ENCODE data around the gene AFM.

The AFM gene

DNA sequence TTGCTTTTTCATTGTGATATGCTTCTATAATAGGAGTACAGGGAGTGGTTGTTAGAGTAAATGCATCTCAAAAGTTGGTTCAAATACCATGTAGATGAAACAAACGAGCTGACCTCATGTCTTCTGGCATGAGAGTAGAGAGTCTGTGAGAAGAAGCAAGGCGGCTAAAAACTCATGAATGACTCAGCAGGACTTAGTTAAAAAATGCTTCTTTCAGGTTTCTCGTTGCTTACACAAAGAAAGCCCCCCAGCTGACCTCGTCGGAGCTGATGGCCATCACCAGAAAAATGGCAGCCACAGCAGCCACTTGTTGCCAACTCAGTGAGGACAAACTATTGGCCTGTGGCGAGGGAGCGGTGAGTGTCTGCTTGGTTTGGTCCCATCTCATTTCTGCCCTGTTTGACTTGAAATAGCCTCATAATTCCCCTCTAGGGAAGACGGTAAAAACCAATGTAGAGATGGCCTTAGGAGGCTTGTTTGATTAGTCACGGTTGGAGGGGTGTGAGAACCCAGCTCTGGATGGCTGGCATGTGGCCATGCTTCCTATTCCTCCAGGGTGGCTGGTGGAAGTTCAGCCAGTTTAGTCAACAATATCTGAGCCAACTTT is 31.0 kb upstream of the AFM start:
- DNase-seq = peak; percentile 48

DNA sequence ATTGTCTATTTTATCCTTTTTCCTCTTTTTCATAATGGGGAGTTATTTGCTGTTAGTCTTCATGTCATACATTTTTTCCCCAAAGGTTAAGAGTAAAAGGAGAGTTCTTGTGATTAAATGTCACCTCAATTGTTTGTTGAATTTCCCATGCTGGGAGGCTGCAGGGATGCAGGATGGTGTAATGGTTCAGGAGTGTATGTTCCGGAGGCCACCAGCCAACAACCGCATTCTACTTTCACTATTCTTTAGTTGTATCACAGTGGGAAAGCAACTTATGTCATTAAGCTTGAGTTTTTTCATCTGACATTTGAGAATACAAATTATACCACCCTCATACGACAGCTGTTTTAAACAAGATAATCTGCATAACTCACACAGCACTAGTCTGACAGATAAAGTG is 30.1 kb upstream of the AFM start:
- peak; percentile 25 for DNase-seq

DNA sequence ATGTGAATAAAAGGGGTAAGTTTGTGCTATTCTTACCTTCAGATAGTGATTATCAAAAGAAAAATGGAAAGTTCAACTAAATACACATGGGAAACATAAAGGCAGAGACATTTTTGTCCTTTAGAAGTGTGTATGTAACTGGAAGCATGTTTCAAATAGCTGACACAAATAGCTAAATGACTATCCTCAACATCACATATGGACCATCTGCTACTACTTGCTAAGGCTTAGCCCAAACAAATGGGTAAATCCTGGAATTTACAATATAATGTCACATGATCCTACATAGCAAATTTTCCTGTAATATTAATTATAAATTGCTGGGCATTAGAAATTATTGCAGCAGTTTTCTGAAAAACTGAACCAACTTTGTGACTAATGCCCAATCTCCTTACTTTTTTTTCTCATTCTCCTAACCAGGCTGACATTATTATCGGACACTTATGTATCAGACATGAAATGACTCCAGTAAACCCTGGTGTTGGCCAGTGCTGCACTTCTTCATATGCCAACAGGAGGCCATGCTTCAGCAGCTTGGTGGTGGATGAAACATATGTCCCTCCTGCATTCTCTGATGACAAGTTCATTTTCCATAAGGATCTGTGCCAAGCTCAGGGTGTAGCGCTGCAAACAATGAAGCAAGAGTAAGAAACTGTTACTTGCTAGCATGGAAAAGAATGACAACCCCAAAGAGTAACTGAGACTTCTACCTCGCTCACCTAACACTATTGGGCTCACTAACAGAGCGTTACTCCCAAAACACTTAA is 29.4 kb upstream of the AFM start:
- no peak for DNase-seq

DNA sequence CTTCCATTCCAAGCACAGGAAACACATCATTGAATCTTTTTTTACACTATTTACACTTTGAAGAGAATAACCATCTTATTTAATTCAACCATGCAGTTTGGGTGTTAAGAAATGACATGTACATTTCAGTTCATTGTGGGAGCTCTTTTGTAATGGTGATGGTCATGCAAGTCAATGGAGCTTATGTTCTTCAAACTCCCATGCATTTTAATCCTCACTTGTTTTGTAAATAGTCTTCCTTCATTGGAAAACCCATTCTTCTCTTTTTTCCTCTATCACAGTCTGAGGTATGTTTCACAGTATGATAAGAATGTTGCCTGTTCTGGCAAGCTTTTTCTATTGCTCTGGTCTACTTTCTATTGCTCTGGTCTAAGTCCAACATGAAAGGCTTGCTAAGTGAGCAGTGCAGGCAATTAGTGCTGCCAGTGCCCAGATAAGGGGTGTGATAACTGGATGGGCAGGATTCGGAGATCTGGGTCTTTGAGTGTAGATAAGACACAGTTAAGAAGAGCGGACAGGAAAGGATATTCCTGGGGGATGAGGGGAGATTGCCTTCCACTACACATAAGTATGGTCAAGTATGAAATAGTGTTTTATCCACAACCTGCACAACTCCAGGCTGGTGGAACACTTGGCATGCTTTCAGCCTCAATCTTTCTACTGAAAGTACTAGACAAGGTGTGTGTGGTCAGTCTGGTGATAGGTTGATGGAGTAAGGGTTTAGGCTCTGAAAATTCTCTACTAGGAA is 28.4 kb upstream of the AFM start:
- DNase-seq = no peak

DNA sequence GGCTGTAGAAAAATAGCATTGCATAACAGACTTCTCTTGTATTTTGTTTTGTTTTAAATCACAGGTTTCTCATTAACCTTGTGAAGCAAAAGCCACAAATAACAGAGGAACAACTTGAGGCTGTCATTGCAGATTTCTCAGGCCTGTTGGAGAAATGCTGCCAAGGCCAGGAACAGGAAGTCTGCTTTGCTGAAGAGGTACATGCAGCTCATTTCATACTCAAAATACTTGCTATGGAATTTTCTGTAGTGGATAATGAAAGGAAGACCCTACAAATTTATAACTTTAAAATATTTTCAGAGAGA is 27.9 kb upstream of the AFM start:
- no peak for DNase-seq

DNA sequence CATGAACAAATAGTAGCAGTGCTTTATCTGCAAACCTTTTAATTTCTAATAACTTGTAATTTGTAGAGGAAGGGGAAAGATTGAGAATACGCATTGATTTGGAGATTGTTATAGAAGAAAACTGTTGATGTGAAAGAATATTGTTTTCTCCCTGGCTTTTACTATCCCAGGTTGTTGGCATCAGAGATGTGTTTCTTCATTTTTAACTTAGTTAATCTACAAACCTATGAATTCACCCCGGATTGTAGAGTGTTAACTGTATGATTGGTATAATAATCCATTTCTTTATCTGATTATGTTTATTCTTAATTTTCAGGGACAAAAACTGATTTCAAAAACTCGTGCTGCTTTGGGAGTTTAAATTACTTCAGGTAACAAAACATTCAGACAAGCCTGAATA is 26.6 kb upstream of the AFM start:
- no peak for DNase-seq

DNA sequence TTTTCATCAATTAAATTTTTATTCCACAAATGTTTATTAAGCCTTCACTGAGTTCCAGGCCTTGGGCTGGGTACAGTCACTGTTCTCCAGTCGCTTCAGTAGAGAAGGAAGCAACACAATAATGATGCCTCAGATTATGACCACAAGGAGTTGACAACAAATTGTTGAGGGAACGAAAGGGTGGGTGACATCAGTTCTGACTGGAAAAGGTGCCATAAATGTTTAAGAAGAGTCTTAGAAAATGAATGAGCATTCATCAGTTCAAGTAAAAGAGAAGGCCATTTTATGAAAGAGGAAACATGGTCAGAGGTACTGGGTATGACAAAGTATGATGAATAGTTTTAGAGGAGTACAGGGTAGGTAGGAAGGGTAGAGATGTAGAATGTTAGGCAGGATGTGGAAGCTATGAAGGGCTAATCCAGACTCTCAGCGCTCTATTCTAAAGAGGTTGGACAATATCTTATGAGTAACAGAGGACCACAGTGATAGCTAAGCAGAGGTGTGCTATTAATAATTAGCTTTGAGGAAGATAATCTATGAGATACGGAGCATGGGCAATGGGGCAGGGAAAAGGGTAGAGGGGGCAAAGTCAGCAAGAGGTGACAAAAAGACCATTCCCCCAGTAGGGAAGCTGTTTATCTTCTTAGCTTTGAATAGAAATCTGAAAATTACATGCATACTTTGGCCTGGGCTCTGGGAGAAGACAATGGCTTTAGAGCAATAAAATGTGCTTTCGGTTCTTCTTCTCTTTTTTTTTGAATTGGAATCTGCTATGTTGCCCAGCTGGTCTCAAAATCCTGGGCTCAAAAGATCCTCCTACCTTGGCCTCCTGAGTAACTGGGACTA is 25.1 kb upstream of the AFM start:
- DNase-seq = no peak

DNA sequence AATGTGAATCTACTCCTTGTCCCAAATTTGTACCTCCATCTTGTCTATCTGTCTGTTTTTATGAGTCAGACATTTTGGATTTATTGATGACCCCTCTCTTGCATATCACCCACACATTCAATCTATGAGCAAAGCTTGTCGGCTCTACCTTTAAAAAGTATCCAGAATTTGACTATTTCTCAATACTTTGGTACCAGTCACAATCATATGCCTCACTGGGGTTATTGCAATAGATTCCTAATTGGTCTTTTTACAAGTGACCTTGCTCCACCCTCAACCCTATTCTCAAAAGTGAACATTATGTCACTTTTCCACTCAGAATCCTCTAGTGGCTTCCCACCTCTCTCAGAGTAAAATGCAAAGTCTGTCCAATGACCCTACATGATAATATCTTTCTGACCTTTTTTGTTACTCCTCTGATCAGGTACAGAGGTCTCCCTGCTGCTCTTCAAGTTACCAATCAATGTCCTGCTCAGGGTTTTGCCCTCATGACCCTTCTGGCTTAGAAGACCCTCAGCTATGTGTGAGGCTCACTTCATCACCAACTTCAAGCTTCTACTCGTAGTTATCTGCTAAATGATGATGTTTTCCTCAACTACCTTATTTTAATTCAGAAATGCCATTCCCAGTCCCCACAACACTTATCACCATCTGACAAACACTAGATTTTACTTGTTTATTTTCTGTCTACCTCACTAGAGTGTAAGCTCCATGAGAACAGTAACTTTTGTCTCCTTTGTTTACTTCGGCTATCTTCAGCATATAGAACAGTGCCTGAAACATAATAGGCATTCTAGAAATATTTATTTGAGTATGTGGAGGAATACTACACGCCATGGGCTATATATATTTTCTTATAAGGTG is 23.1 kb upstream of the AFM start:
- no peak for DNase-seq

DNA sequence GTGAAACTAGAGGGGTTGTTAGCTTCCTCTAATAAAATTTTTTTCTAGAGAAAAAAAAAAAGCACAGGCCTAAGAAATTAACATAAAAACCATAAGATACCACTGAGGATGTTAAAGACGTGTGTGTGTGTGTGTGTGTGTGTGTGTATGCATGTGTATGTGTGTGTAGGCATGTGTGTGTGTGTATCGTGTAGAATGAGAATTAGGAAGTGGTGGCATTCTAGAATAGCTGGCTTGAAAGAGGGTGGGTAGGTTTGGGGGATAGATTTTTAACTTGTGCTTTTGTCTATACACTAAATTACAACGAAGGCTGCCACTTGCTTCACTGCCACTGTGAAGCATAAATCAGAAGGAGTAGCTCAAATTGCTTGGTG is 22.5 kb upstream of the AFM start:
- DNase-seq = no peak

DNA sequence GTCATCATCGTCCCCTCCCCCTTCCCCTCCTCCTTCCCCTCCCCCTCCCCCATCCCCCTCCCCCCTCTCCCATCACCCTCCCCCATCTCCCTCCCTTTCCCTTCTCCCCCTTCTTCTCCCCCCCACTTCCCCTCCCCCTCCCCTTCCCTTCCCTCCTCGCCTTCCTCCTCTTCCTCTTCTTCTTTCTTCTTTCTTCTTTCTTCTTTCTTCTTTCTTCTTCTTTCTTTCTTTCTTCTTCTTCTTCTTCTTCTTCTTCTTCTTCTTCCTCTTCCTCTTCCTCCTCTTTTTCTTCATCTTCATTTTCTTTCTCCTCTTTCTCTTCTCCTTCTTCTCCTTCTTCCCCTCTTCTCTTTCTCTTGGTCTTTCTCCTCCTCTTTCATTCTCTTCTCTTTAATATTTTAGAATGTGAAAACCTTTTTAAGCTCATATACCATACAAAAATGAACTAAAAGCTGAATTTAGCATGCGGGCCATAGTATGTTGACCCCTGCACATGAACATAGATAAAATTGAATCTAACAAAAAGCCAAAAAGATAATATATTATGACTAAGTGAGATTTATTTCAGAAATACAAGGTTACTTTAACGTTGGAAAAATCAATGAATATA is 20.5 kb upstream of the AFM start:
- DNase-seq = no peak

DNA sequence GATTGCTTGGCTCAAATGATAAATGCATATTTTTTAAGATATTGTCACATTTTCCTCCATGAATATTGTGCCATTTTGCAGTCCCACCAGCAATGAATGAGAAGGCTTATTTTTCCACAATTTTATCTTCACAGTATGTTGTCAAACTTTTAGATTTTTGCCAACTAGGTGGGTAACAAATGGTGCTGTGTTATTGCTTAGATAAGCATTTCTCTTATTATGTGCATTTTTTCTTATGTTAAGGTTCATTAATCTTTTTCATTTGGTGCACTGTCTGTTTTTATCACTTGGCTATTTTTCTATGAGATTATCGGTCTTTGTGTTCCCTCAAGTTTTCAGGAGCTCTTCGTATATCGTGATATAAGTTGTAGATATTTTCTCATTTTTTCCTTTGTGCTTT is 13.4 kb upstream of the AFM start:
- no peak for DNase-seq

DNA sequence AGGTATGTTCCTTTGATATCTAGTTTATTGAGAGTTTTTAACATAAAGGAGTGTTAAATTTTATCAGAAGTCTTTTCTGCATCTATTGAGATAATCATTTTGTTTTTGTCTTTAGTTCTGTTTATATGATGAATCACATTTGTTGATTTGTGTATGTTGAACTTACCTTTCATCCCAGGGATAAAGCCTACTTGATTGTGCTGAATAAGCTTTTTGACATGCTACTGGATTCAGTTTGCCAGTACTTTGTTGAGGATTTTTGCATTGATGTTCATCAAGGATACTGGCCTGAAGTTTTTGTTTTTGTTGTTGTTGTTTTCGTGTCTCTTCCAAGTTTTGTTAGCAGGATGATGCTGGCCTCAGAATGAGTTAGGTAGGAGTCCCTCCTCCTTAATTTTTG is 10.8 kb upstream of the AFM start:
- no peak for DNase-seq

DNA sequence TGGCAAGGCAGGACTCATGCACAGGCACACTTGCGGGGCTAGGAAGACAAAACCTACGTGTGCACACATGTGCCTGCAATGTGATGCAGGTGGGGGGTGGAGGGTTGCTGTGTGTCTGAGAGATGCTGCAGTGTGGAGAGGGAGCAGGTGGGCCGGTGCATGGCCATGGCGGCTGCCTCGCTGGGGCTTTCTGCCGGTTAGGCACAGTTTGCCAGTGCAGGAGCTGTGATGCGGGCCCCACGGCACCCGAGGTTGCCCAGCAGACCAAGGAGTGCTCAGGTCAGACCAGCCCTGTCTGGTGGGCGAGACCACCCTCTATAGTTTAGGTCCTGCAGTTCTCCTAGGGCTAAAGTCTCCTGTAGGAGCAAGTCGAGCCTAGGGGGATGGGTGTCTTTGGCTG is 4.4 kb upstream of the AFM start:
- DNase-seq = no peak

DNA sequence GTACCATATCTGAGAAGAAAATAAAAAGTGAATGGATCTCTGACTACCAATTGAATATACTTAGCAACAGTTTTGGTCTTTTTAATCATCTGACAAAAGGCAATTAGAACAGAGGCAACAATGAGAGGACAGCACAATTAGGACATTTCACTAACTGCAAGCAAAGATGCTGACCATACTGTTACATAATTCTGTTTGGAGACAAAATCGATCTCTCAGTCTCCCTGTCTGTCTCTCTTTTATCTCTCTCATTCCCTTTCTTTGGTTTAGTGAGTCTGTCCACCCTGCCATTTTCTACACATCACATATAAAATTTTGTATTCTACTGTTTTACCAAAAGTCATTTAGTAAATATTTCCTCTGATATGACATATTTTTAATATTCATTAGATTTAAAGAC is 2.2 kb upstream of the AFM start:
- DNase-seq = no peak

DNA sequence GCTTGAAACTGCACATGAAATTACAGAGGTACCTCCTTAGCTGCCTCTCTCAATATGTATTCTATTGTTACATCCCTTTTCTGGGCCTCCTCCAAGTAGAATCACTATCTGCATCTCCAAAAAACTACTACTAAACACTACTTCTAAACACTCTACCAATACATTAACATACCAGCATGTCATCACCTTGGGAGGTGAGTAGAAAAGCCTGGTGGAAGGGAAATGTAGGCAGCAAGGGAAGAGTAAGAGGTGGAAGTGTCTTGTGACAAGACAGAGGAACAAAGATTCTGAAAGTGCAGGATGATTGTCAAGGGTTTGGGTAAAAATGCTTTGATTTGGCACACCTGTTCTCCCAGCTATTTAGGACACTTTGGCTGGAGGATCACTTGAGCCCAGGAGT is 3.5 kb downstream of the AFM start:
- DNase-seq = no peak

DNA sequence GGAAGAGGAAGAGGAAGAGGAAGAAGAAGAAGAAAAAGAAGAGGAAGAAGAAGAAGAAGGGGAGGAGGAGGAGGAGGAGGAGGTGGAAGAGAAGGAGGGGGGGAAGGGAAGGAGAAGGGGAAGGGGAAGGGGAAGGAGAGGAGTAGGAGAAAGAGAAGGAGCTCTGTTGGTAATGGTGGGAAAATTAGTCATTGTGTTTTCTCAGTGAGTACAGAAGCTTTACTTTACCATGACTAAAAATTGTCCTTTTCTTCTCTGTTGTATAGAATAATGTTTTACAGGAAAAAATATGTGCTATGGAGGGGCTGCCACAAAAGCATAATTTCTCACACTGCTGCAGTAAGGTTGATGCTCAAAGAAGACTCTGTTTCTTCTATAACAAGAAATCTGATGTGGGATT is 4.1 kb downstream of the AFM start:
- no peak for DNase-seq

DNA sequence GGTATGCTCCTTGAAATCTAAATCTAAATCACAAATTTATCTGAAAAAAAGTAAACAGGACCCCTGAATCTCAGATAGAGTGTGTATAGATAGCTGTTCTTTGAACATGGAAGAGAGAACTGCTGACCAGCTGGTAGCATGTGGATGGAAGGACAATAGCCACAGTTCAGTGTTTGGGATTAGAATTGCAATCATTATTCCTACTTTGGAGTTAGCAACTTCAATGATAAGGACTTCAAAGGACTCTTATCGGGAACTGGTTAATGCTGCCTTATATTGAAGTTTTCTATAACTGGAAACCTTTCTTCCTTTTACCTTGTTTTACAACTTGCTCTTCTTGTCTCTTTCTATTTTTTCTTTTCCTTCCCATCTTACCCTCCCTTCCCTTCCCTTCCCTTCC is 5.0 kb downstream of the AFM start:
- DNase-seq = no peak

DNA sequence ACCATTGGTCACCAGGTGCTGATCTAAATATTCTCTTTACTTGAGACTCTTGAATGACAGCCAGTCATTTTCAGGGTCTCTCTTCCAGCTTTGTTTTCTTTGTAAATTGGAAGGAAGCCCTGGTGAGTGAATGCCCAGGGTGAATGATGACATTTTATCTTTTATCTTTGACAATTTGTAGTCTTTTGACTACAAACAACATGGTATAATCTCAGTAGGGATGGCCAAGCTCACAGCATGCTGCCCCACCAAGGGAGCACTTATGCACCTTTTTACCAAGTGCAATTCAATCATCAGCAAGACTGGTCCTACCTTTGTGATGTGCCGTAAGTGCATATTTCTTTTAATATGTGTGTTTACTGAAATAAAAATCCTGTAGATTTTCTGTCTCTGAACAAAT is 5.7 kb downstream of the AFM start:
- no peak for DNase-seq

DNA sequence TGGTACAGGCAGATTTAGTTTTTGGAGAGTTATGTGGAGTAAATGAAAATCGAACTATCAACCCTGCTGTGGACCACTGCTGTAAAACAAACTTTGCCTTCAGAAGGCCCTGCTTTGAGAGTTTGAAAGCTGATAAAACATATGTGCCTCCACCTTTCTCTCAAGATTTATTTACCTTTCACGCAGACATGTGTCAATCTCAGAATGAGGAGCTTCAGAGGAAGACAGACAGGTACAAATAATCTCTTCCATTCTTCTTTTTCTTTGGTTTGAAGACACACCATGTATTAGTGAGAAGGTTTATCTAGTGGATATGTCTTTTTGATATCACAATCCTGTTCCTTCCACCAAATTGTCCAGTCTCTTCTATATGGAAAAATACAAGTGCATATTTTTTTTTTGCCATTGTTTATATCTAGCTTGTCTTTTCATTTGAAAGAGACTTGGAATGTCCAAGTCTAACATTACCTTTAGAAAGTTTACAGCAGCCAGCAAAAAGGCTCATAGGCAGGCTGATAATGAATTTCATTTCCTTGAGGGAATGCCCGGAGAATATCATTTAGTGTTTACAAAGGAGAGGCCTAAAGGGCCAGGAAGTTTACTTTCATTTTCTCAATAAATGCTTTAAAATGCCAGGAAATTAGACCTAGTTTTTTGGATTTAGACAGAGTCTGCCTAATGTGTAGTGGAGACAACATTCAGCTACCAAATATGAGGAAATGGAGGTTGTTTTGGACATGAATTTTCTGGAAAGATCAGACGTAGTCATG is 18.6 kb downstream of the AFM start:
- DNase-seq = no peak

DNA sequence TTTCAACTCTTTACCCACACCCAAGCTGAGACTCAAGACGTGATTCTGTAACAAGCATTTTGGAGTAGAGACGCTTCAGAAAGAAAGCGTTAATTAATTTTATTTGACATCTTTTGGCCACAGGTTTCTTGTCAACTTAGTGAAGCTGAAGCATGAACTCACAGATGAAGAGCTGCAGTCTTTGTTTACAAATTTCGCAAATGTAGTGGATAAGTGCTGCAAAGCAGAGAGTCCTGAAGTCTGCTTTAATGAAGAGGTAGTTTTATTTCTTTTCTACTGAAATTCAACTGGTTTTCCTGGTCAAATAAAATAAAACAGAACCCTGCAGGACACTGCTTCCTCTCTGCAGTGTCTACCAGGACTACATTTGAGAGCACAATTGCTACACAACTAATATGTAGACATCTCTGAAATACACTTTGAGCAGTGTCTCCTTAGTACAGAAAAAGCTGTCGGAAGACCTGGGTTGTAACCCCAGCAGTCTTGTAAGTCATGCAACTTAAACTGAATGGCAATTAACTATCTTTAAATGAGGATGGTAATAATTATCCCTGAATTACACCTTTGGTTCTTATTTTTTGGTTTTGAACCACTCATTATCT is 20.2 kb downstream of the AFM start:
- DNase-seq = no peak

DNA sequence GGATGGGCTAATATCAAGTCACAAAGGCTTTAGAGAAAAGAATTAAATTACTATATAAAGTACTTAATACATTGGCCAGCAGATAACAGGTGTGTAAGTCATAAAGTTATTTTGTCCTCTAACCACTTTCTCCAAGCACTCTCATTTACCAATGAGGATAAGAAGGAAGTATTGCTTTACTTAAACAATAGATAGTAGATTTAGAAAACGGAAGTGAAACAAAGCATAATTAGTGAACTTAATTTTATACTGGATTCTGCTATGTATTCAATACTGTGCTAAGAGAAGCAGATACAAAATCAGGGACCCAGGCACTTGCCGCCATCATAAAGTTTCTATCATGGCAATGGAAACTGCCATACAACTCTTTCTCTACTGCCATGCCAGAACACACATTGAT is 24.0 kb downstream of the AFM start:
- DNase-seq = no peak
